DND-41 (cell line): Measurements from ENCODE around the gene ARHGAP35.

Source experiments
- ATAC-seq: fragments of 200-7000 bp; cut with Tn5 transposase; 3 replicates; pipeline ENCODE4 v1.9.1; 2021; ENCODE audit warnings: low read depth; ENCODE audit not compliant: insufficient read depth
- DNase-seq: peaks from one replicate; pipeline ENCODE4 v3.0.0-alpha.2; 2020
- H2AFZ ChIP-seq: 2 replicates; pipeline ENCODE4 v1.6.0; 2012; ENCODE audit warnings: low read depth, low read length
- H3K27ac ChIP-seq: 2 replicates; pipeline ENCODE4 v1.5.1; 2012; ENCODE audit warnings: low read length, inconsistent platforms
- H3K27me3 ChIP-seq: fragments of 200-600 bp; sonication (generic); 2 replicates; pipeline ENCODE4 v1.6.0; 2012; ENCODE audit warnings: low read length, mild to moderate bottlenecking, inconsistent platforms; ENCODE audit not compliant: insufficient read depth, poor library complexity
- H3K36me3 ChIP-seq: 2 replicates; pipeline ENCODE4 v1.5.1; 2012; ENCODE audit warnings: low read length, inconsistent platforms; ENCODE audit not compliant: insufficient read depth
- H3K4me1 ChIP-seq: 2 replicates; pipeline ENCODE4 v1.5.1; 2012; ENCODE audit warnings: mild to moderate bottlenecking, low read length; ENCODE audit not compliant: insufficient read depth
- H3K4me2 ChIP-seq: 2 replicates; pipeline ENCODE4 v1.6.0; 2012; ENCODE audit warnings: mild to moderate bottlenecking, moderate library complexity, low read length, inconsistent platforms; ENCODE audit not compliant: insufficient read depth
- H3K4me3 ChIP-seq, 2 experiments: fragments of 200-600 bp in 1 of 2; shearing (Covaris generic) in 1 of 2; 2 replicates each; pipeline ENCODE4 v1.5.1; 2012 to 2016; ENCODE audit warnings: inconsistent platforms in 2 of 2, low read length in 2 of 2, mild to moderate bottlenecking in 2 of 2, low read depth in 1 of 2, moderate library complexity in 1 of 2
- H3K79me2 ChIP-seq: 2 replicates; pipeline ENCODE4 v1.6.0; 2012; ENCODE audit warnings: low read length, inconsistent platforms; ENCODE audit not compliant: insufficient read depth
- H3K9ac ChIP-seq: 2 replicates; pipeline ENCODE4 v1.6.0; 2012; ENCODE audit warnings: low read depth, mild to moderate bottlenecking, inconsistent platforms, low read length, moderate library complexity
- H3K9me3 ChIP-seq: 2 replicates; pipeline ENCODE4 v1.5.1; 2012; ENCODE audit warnings: low read length, moderate library complexity, mild to moderate bottlenecking, inconsistent platforms; ENCODE audit not compliant: insufficient read depth, severe bottlenecking
- H4K20me1 ChIP-seq: 2 replicates; pipeline ENCODE4 v1.6.0; 2012; ENCODE audit warnings: low read length; ENCODE audit not compliant: insufficient read depth
- CTCF ChIP-seq: IDR thresholded peaks from 2 replicates; pipeline ENCODE4 v1.5.1; 2012; ENCODE audit warnings: borderline replicate concordance, low read length, moderate library complexity, mild to moderate bottlenecking; ENCODE audit not compliant: poor library complexity, severe bottlenecking; ENCODE audit errors: extremely low read depth
- EZH2 ChIP-seq: IDR thresholded peaks from 3 replicates; pipeline ENCODE4 v1.6.1; 2012; ENCODE audit warnings: borderline replicate concordance, low read depth, mild to moderate bottlenecking, moderate library complexity, low read length, inconsistent platforms; ENCODE audit not compliant: severe bottlenecking

ARHGAP35 gene

GRCh38 chr19:46860846-46861690 is at the start of gene ARHGAP35:
Gene ARHGAP35, plus strand, starts transcription at chr19:46860997. Its CDS starts 57,679 bp downstream, at chr19:46918676.
- TF ChIP-seq CTCF, result no peak
- no peak for TF ChIP-seq EZH2
- H3K79me2 ChIP-seq, result peaks cover 69% of the 10 kb centered on the region
- H3K4me2 ChIP-seq, result peak within 1 kb of the TSS; percentile 98
- no peaks in the 10 kb centered on the region for H3K27me3 ChIP-seq
- peak within 1 kb of the TSS; percentile 67 to 75; a peak in 3 of 4 replicates for H3K4me3 ChIP-seq
- H3K9me3 ChIP-seq, result no peaks in the 10 kb centered on the region
- peaks cover 42% of the 10 kb centered on the region for H4K20me1 ChIP-seq
- peak within 1 kb of the TSS; percentile 100 for H3K27ac ChIP-seq
- DNase-seq, result peak; percentile 32
- H3K4me1 ChIP-seq, result peaks cover 63% of the 10 kb centered on the region
- ATAC-seq, result no peak; the same call in 2 of the 3 replicates
- H3K36me3 ChIP-seq, result peaks cover 10% of the 10 kb centered on the region
- H2AFZ ChIP-seq, result peak within 1 kb of the TSS; percentile 92
- peak within 1 kb of the TSS; percentile 100 for H3K9ac ChIP-seq

GRCh38 chr19:46812977-46813838 is 47.6 kb upstream of the ARHGAP35 start:
- no peak for TF ChIP-seq EZH2
- Histone ChIP-seq H3K36me3 (no peaks in the 10 kb centered on the region), H3K27me3 (no peaks in the 10 kb centered on the region), H3K79me2 (no peaks in the 10 kb centered on the region), H3K9ac (no peak overlapping the region), H2AFZ (no peak overlapping the region), H3K27ac (no peak overlapping the region), H3K4me1 (no peaks in the 10 kb centered on the region), H3K4me3 (no peak overlapping the region), H3K4me2 (no peak overlapping the region), H3K9me3 (no peaks in the 10 kb centered on the region), H4K20me1 (no peaks in the 10 kb centered on the region)
- ATAC-seq (no peak), DNase-seq (no peak)

- DNase-seq (no peak), ATAC-seq (no peak)
- no peak overlapping the region for H3K4me3 ChIP-seq
- H2AFZ ChIP-seq, result no peak overlapping the region
- no peak overlapping the region for H3K9ac ChIP-seq
- H3K9me3 ChIP-seq, result no peaks in the 10 kb centered on the region
- H3K4me2 ChIP-seq, result no peak overlapping the region
- H3K27me3 ChIP-seq, result no peaks in the 10 kb centered on the region
- H3K36me3 ChIP-seq, result no peaks in the 10 kb centered on the region
- H4K20me1 ChIP-seq, result no peaks in the 10 kb centered on the region
- TF ChIP-seq CTCF, result no peak
- TF ChIP-seq EZH2, result no peak
- no peak overlapping the region for H3K27ac ChIP-seq
- no peaks in the 10 kb centered on the region for H3K4me1 ChIP-seq
- H3K79me2 ChIP-seq, result no peaks in the 10 kb centered on the region
These were observed 46.9 kb upstream of the ARHGAP35 start for GRCh38 chr19:46813839-46814358.
